HG02642 (cell line): Measurements from ENCODE around the gene TMEM120A.

Experiments
- ATAC-seq: cut with Tn5 transposase; IDR thresholded peaks from one replicate; pipeline ENCODE4 v1.9.1; 2021; ENCODE audit warnings: mild to moderate bottlenecking; ENCODE audit not compliant: unreplicated experiment, poor library complexity

TMEM120A gene

GRCh38 chr7:75982306-75983064, 11.9 kb downstream of the TMEM120A start:
- ATAC-seq = no peak

GRCh38 chr7:75981453-75982305, 12.7 kb downstream of the TMEM120A start:
- ATAC-seq = no peak

- ATAC-seq = no peak
These were observed 13.3 kb downstream of the TMEM120A start for GRCh38 chr7:75981203-75981452.

GRCh38 chr7:75980430-75981202, 13.8 kb downstream of the TMEM120A start:
- no peak for ATAC-seq

GRCh38 chr7:75979759-75980429, 14.5 kb downstream of the TMEM120A start:
- ATAC-seq = no peak

GRCh38 chr7:75977743-75978142, 16.7 kb downstream of the TMEM120A start:
- ATAC-seq = no peak

GRCh38 chr7:75971961-75972763, 22.2 kb downstream of the TMEM120A start:
- no peak for ATAC-seq

- no peak for ATAC-seq
These were observed 23.0 kb downstream of the TMEM120A start for GRCh38 chr7:75971309-75971960.

- no peak for ATAC-seq
These were observed 24.5 kb downstream of the TMEM120A start for GRCh38 chr7:75969704-75970498.

GRCh38 chr7:75969182-75969581, 25.2 kb downstream of the TMEM120A start:
- ATAC-seq = no peak

- ATAC-seq = no peak
These were observed 25.8 kb downstream of the TMEM120A start for GRCh38 chr7:75968561-75969001.

GRCh38 chr7:75968012-75968411, 26.4 kb downstream of the TMEM120A start:
- no peak for ATAC-seq

- ATAC-seq = no peak
These were observed 26.9 kb downstream of the TMEM120A start for GRCh38 chr7:75967487-75967997.

- ATAC-seq = no peak
These were observed 27.3 kb downstream of the TMEM120A start for GRCh38 chr7:75967055-75967454.

- ATAC-seq = no peak
These were observed 28.0 kb downstream of the TMEM120A start for GRCh38 chr7:75966190-75966961.

GRCh38 chr7:75965617-75966016, 28.8 kb downstream of the TMEM120A start:
- ATAC-seq = no peak

- ATAC-seq = no peak
These were observed 30.9 kb downstream of the TMEM120A start for GRCh38 chr7:75963381-75963995.
